ENCODE results near the gene UBE2J2.
"Not testable (repeated sequence)": the region's sequence is repeated elsewhere in the genome, so short reads cannot be mapped to it uniquely, and the experiment has no call there.

- not testable (repeated sequence) for TF ChIP-seq ZFP3 (CRISPR knock-in tag; IDR thresholded peaks at IDR 0.05); CSRNP3 (CRISPR knock-in tag; IDR thresholded peaks at IDR 0.05); ESRRG (CRISPR knock-in tag; IDR thresholded peaks at IDR 0.05); ZNF70 (CRISPR knock-in tag; IDR thresholded peaks at IDR 0.05); RARB (CRISPR knock-in tag; IDR thresholded peaks at IDR 0.05); PATZ1 (CRISPR knock-in tag; IDR thresholded peaks at IDR 0.05; ENCODE audit: borderline replicate concordance); TSHZ2 (CRISPR knock-in tag; IDR thresholded peaks at IDR 0.05); TCF4 (CRISPR knock-in tag; IDR thresholded peaks at IDR 0.05; ENCODE audit: borderline replicate concordance); PPARA (CRISPR knock-in tag; IDR thresholded peaks at IDR 0.05; ENCODE audit: borderline replicate concordance); CREB5 (CRISPR knock-in tag; IDR thresholded peaks at IDR 0.05; ENCODE audit: low read depth); ISL1 (CRISPR knock-in tag; IDR thresholded peaks at IDR 0.05); SNAI2 (CRISPR knock-in tag; IDR thresholded peaks at IDR 0.05); OSR1 (CRISPR knock-in tag; IDR thresholded peaks at IDR 0.05); ZC3H10 (CRISPR knock-in tag; IDR thresholded peaks at IDR 0.05)
Observed at GRCh38 chr1:1248009-1248913, 25.4 kb downstream of the UBE2J2 start.

Data from SK-N-SH treated with all-trans-retinoic acid at 6 μM for 48 hours (cell line).